Psoas muscle (tissue), 8 donors: ENCODE results near the gene SLC22A13. TPM values are rescaled to one million over a fixed set of nuclear protein-coding genes. Genes with fewer than 3 reads are reported as not detected.

Experiments used
- ATAC-seq, 4 donors: fragments of 200-7000 bp; cut with Tn5 transposase; one replicate each; pipeline ENCODE4 v1.9.1; 2020; ENCODE audit warnings: moderate library complexity in 3 of 4, mild to moderate bottlenecking in 2 of 4
- DNase-seq, 2 donors: peaks; one replicate each; pipeline ENCODE4 v3.0.0-alpha.2; 2020
- H3K27ac ChIP-seq: fragments of 200-600 bp; one replicate; pipeline ENCODE4 v1.8.0; 2022
- H3K27me3 ChIP-seq, 3 donors: fragments of 200-600 bp in 1 of 3; one replicate each; pipeline versions ENCODE4 v1.6.1 to v1.8.0; 2013 to 2022; ENCODE audit warnings: low read length in 2 of 3, mild to moderate bottlenecking in 2 of 3, moderate library complexity in 1 of 3; ENCODE audit not compliant: insufficient read depth in 3 of 3
- H3K36me3 ChIP-seq, 2 donors: fragments of 200-600 bp in 1 of 2; one replicate each; pipeline versions ENCODE4 v1.6.1 to v1.8.0; 2013 to 2022; ENCODE audit warnings: low read depth in 1 of 2, mild to moderate bottlenecking in 1 of 2, moderate library complexity in 1 of 2; ENCODE audit not compliant: insufficient read depth in 1 of 2
- H3K4me1 ChIP-seq: fragments of 200-600 bp; one replicate; pipeline ENCODE4 v1.8.0; 2022
- H3K4me3 ChIP-seq: fragments of 200-600 bp; one replicate; pipeline ENCODE4 v1.8.0; 2022; ENCODE audit warnings: mild to moderate bottlenecking
- H3K9me3 ChIP-seq: fragments of 200-600 bp; one replicate; pipeline ENCODE4 v1.8.0; 2022
- WGBS, 3 donors: extraction: QIAGEN DNeasy Blood & Tissue Kit; methylation state at CpG; one replicate each; pipeline versions ENCODE4 v1.1.6 to v1.1.7; 2013; 5-methylcytosine and 5-hydroxymethylcytosine counted together
- intact Hi-C, 2 donors: fragments of 100-400 bp; cut with DNase I; formaldehyde crosslinking; loops; one replicate each; pipeline versions ENCODE4 v1.11.0 to v1.14.2; 2022
- polyA plus RNA-seq, 3 donors: library from polyadenylated mRNA; stranded (reverse); fragments of 200-250 nt; gene quantifications; one replicate each; pipeline ENCODE4 v1.2.3, GENCODE V29; 2013
- total RNA-seq, 4 donors: library from RNA; stranded (reverse); fragmentation: NEBNext Ultra II Directional in 2 of 4; extraction: Animal tissue kit (Norgen Biotek cat#: 25700) in 2 of 4; gene quantifications; one replicate each; pipeline versions ENCODE4 v1.2.1 to v1.2.4, GENCODE V29; 2021 to 2023
- TF ChIP-seq, protein P1 (sequence below): fragments of 200-600 bp; IDR thresholded peaks from one replicate; pipeline ENCODE4 v1.8.0; 2022; ENCODE audit warnings: antibody characterized with exemption
- donor health status: healthy with polysubstance abuse.
- donor health status: DM: no; HTN: no; CAD: no; lungs with moderate emphysema.
- donor health status: Bipolar disorder and iron deficiency.
- donor health status: healthy.
- donor health status: DM: yes; HTN: yes; CAD: no.
- donor health status: DM: no; HTN: no; CAD: no.
- donor health status: DM: no; HTN: no; CAD: no.
- donor health status: DM: yes; HTN: yes; CAD: no.

SLC22A13 gene
- total and polyA plus RNA-seq, 7 donors, result 0.11 to 0.64 (median 0.29) TPM

DNA sequence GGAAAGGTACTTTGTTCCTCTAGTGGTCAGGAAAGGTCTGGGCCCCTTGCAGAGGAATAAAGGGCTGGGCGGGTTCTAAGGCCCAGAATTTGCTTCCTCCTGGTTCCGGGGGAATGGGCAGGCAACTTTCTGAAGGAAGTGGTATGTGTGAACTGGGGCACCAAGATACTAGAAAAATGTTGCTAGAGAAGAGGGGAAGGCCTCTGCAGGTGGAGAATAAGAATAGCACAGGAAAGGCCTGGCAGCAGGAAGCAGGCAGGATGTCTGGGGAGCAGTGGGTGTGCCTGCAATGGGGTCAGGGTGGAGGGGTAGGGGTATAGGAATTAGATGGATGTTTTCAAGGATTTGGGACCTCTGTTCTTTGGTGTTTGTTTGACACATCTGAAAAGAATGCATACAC is 2.0 kb downstream of the SLC22A13 start:
- ATAC-seq (no peak), DNase-seq (no peak)
- Histone ChIP-seq H3K9me3 (no peaks in the 10 kb centered on the region), H3K4me1 (peaks cover 14% of the 10 kb centered on the region), H3K4me3 (no peak overlapping the region), H3K27me3 (no peaks in the 10 kb centered on the region), H3K36me3 (peaks cover 0 to 4% of the 10 kb centered on the region in 2 donors), H3K27ac (no peak overlapping the region)
- 72 to 88% (median 83%) methylated on average over 2 of the region's 2 CpGs for WGBS, 3 donors
- intact Hi-C loops, result no loop called here
- TF ChIP-seq, protein P1, sequence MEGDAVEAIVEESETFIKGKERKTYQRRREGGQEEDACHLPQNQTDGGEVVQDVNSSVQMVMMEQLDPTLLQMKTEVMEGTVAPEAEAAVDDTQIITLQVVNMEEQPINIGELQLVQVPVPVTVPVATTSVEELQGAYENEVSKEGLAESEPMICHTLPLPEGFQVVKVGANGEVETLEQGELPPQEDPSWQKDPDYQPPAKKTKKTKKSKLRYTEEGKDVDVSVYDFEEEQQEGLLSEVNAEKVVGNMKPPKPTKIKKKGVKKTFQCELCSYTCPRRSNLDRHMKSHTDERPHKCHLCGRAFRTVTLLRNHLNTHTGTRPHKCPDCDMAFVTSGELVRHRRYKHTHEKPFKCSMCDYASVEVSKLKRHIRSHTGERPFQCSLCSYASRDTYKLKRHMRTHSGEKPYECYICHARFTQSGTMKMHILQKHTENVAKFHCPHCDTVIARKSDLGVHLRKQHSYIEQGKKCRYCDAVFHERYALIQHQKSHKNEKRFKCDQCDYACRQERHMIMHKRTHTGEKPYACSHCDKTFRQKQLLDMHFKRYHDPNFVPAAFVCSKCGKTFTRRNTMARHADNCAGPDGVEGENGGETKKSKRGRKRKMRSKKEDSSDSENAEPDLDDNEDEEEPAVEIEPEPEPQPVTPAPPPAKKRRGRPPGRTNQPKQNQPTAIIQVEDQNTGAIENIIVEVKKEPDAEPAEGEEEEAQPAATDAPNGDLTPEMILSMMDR, result no peak

DNA sequence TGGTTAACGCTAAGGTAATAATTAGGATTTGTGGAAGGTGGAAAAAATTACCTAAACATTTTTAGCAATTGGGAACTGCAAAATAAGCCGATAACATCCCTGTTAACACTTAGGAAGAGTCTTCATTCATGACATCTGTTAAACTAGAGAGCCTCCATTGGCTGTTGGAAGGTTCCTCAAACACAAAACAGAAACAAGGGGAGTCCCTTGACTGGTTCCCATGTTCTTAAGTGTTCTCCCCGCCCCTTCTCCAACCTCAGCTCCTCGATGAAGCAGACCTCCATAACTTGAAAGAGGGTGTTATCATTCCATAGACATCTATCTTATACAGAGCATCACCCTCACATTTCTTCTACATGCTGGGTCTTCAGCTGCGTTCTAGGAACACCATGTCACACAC is 2.5 kb downstream of the SLC22A13 start:
- peaks cover 0 to 4% of the 10 kb centered on the region in 2 donors for H3K36me3 ChIP-seq
- ATAC-seq, result no peak
- WGBS, 3 donors, result 78 to 83% (median 80%) methylated on average over 5 of the region's 5 CpGs
- no peaks in the 10 kb centered on the region for H3K9me3 ChIP-seq
- DNase-seq, result no peak
- no peaks in the 10 kb centered on the region for H3K27me3 ChIP-seq
- TF ChIP-seq, protein P1, result no peak
- H3K4me3 ChIP-seq, result no peak overlapping the region
- intact Hi-C loops, result no loop called here
- no peak overlapping the region for H3K27ac ChIP-seq
- peaks cover 14% of the 10 kb centered on the region for H3K4me1 ChIP-seq

DNA sequence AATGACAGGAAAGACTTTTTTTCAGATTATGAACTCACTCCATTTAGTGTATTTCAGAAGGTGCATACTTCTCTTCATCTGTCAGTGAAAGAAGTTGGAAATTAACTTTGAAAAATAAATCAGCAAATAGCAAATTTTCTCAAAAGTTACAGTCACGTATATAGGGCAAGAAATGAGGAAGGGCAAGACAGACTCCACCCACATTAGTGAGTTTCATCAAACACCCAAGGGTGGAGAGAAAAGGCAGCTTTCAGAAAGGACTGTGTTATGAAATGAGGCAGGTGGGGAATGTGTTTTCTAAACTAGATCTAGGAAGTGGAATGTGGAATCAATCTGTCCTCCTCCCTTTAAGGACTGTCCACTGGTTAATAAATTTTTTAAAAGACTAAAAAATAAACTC is 2.9 kb downstream of the SLC22A13 start:
- intact Hi-C loops, result no loop called here
- Histone ChIP-seq H3K4me1 (peaks cover 14% of the 10 kb centered on the region), H3K9me3 (no peaks in the 10 kb centered on the region), H3K4me3 (no peak overlapping the region), H3K27ac (no peak overlapping the region), H3K27me3 (no peaks in the 10 kb centered on the region), H3K36me3 (peaks cover 0 to 4% of the 10 kb centered on the region in 2 donors)
- TF ChIP-seq, protein P1, result no peak
- DNase-seq (no peak), ATAC-seq (no peak)
- WGBS, 3 donors, result 76 to 86% (median 84%) methylated on average over 1 of the region's 1 CpG

DNA sequence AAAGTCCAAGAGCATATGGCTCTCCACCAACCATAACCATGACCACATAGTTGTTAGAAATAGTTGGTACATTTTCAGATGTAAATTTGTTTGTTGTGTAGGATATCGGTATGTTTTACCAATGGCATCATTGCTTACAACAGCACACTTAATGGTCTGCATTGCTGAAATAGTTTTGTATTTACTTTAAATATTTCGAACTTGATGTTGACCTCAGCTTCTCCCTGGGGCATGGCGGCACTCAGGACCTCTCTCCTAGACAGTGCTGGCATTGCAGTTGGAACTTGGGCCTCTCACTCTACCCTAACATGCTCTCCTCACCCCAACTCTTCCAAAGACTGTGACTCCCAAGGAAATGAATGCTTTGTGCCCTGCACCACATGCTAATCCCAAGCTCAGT is 5.0 kb downstream of the SLC22A13 start:
- H3K36me3 ChIP-seq, result peaks cover 0 to 17% of the 10 kb centered on the region in 2 donors
- DNase-seq (no peak), ATAC-seq (no peak)
- TF ChIP-seq, protein P1, result no peak
- H3K4me1 ChIP-seq, result no peaks in the 10 kb centered on the region
- no peak overlapping the region for H3K27ac ChIP-seq
- no peaks in the 10 kb centered on the region for H3K27me3 ChIP-seq
- intact Hi-C loops, result no loop called here
- no peaks in the 10 kb centered on the region for H3K9me3 ChIP-seq
- H3K4me3 ChIP-seq, result no peak overlapping the region
- WGBS, 3 donors, result 89 to 91% (median 90%) methylated on average over 3 of the region's 3 CpGs

DNA sequence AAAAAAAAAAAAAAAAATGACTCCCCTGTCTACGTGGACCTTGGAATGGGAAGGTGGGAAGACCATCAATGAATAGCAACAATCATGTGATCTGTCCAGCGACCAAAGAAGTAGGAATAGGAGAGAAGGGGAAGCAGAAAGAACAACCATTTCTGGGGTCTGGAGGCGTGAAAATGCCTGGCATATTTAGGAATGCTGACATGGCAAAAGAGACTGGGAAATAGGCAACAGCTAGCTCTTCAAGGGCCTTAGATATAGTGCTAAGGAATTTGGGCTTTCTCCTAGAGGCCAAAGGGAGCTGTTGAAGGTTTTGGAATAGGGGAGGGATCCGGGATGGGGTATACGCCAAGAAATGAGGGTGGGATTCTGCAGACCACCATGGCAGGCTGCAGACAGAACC is 5.9 kb downstream of the SLC22A13 start:
- Histone ChIP-seq H3K36me3 (peaks cover 0 to 16% of the 10 kb centered on the region in 2 donors), H3K4me3 (no peak overlapping the region), H3K4me1 (no peaks in the 10 kb centered on the region), H3K27me3 (no peaks in the 10 kb centered on the region), H3K9me3 (no peaks in the 10 kb centered on the region), H3K27ac (no peak overlapping the region)
- intact Hi-C loops, result no loop called here
- DNase-seq (no peak), ATAC-seq (no peak)
- 92 to 94% (median 93%) methylated on average over 5 of the region's 5 CpGs for WGBS, 3 donors
- TF ChIP-seq, protein P1, result no peak
